Endothelial cell of umbilical vein (primary cell): ENCODE results near the gene HCFC1R1.
"Not testable (repeated sequence)": the region's sequence is repeated elsewhere in the genome, so short reads cannot be mapped to it uniquely, and the experiment has no call there.

ENCODE experiments used
- CTCF ChIP-seq, 2 donors: IDR thresholded peaks; 1 replicate in 1 of 2; 2 replicates in 1 of 2; pipeline ENCODE4 v1.5.1; 2011; ENCODE audit warnings: low read length in 2 of 2, mild to moderate bottlenecking in 2 of 2, moderate library complexity in 2 of 2, control low read depth in 1 of 2, inconsistent platforms in 1 of 2, low read depth in 1 of 2; ENCODE audit not compliant: insufficient read depth in 1 of 2; ENCODE audit errors: extremely low read depth in 1 of 2
- EZH2 ChIP-seq: IDR thresholded peaks from 2 replicates; pipeline ENCODE4 v1.6.1; 2012; ENCODE audit warnings: borderline replicate concordance, low read depth, mild to moderate bottlenecking, moderate library complexity, low read length, inconsistent platforms; ENCODE audit not compliant: severe bottlenecking
- FOS ChIP-seq: IDR thresholded peaks from 2 replicates; pipeline ENCODE4 v1.6.1; 2011; ENCODE audit warnings: mild to moderate bottlenecking, low read length, moderate library complexity, borderline replicate concordance; ENCODE audit not compliant: insufficient read depth
- MAX ChIP-seq: IDR thresholded peaks from 2 replicates; pipeline ENCODE4 v1.6.1; 2011; ENCODE audit not compliant: insufficient read depth, insufficient read length

GRCh38 chr16:3072148-3072547 lies 48.4 kb upstream of the HCFC1R1 start:
- not testable (repeated sequence) for TF ChIP-seq FOS; CTCF (IDR thresholded peaks at IDR 0.05; ENCODE audit: extremely low read depth in 1 of 2, insufficient read depth in 1 of 2, low read depth in 1 of 2, low read length in 2 of 2); EZH2; MAX
